K562 (cell line): ENCODE data around the gene GRIA3.

Source experiments
- NR0B1 ChIP-seq: fragments of 450-650 bp; IDR thresholded peaks from one replicate; pipeline ENCODE4 v1.6.1; 2018; ENCODE audit warnings: mild to moderate bottlenecking, moderate library complexity; ENCODE audit not compliant: partially characterized antibody
- POLR3A ChIP-seq: IDR thresholded peaks from 2 replicates; pipeline ENCODE4 v1.6.1; 2011; ENCODE audit warnings: borderline replicate concordance, mild to moderate bottlenecking, moderate library complexity; ENCODE audit not compliant: insufficient read length, insufficient read depth; ENCODE audit errors: extremely low read depth
- SRSF3 ChIP-seq: fragments of 200-400 bp; formaldehyde crosslinking; IDR thresholded peaks from 2 replicates; pipeline ENCODE4 v1.6.1; 2016; ENCODE audit warnings: mild to moderate bottlenecking, low read length, moderate library complexity; ENCODE audit not compliant: insufficient read depth
- ZBTB43 ChIP-seq: sonication (generic); formaldehyde crosslinking; IDR thresholded peaks from 2 replicates; pipeline ENCODE4 v1.8.0; 2023; ENCODE audit warnings: mild to moderate bottlenecking, missing genetic modification reagents

- TF ChIP-seq ZBTB43 (CRISPR knock-in tag) (no peak), SRSF3 (no peak), NR0B1 (no peak), POLR3A (no peak)
Observed at GRCh38 chrX:123425904-123426303, 241.8 kb downstream of the GRIA3 start.
